Stomach (tissue), 4 donors: Measurements from ENCODE around the gene MYRIP.

Experiments used
- EP300 ChIP-seq: sonication (generic); formaldehyde crosslinking; IDR thresholded peaks from one replicate; pipeline ENCODE4 v1.6.1; 2017; ENCODE audit warnings: antibody characterized with exemption
- POLR2A ChIP-seq, 4 donors: fragments of 450-650 bp; IDR thresholded peaks; one replicate each; pipeline ENCODE4 v1.6.1; 2016; ENCODE audit warnings: antibody characterized with exemption in 4 of 4, control low read depth in 2 of 4, mild to moderate bottlenecking in 1 of 4, moderate library complexity in 1 of 4
- TF ChIP-seq, protein P1 (sequence below), 7 experiments: fragments of 450-650 bp in 4 of 7; fragments of 200-600 bp in 3 of 7; sonication (generic) in 3 of 7; IDR thresholded peaks; one replicate each; pipeline ENCODE4 v1.5.1; 2016 to 2019; ENCODE audit warnings: antibody characterized with exemption in 7 of 7, control low read depth in 2 of 7, mild to moderate bottlenecking in 1 of 7

DNA sequence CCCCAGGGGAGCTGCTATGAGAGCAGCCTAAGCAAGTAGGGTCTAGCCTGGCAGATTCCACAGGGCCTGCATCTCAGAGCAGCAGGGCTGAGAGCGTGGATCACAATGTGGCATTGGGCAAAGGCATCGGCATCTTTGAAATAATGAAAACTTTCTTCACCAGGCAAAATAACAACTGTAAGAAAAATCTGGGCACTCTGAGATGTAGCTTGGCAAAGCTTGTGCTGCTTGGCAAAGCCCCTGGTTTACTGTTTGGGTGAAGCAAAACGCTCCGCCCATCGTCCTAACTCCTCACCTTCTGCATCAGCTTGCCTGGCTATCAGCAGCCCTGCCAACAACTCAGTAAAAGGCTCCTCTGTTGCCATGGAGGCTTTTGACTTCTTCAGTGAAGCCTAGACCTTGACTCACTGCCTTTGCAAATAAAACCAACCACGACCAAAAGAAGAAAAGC is 287.3 kb downstream of the MYRIP start:
- TF ChIP-seq POLR2A (IDR thresholded peaks at IDR 0.05): no peak
- TF ChIP-seq, protein P1, sequence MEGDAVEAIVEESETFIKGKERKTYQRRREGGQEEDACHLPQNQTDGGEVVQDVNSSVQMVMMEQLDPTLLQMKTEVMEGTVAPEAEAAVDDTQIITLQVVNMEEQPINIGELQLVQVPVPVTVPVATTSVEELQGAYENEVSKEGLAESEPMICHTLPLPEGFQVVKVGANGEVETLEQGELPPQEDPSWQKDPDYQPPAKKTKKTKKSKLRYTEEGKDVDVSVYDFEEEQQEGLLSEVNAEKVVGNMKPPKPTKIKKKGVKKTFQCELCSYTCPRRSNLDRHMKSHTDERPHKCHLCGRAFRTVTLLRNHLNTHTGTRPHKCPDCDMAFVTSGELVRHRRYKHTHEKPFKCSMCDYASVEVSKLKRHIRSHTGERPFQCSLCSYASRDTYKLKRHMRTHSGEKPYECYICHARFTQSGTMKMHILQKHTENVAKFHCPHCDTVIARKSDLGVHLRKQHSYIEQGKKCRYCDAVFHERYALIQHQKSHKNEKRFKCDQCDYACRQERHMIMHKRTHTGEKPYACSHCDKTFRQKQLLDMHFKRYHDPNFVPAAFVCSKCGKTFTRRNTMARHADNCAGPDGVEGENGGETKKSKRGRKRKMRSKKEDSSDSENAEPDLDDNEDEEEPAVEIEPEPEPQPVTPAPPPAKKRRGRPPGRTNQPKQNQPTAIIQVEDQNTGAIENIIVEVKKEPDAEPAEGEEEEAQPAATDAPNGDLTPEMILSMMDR (IDR thresholded peaks at IDR 0.05): no peak
- TF ChIP-seq EP300: no peak
